CD4-positive, alpha-beta T cell treated with Interleukin-6 for 4 hours (primary cell): ENCODE results near the gene OR51S1.
"Not testable (repeated sequence)": the region's sequence is repeated elsewhere in the genome, so short reads cannot be mapped to it uniquely, and the experiment has no call there.

Experiments used
- DNase-seq: peaks from one replicate; pipeline ENCODE4 v3.0.0-alpha.2; 2020; ENCODE audit warnings: mixed read lengths

OR51S1 gene

GRCh38 chr11:4804280-4804679 lies 44.7 kb downstream of the OR51S1 start, which contains the start of gene OR52R1:
Gene OR52R1 (minus strand): TSS chr11:4804380. CDS start chr11:4804380, 0 bp downstream.
- no peak for DNase-seq

GRCh38 chr11:4801316-4801715 lies 47.7 kb downstream of the OR51S1 start:
- not testable (repeated sequence) for DNase-seq

GRCh38 chr11:4798427-4799183 lies 50.4 kb downstream of the OR51S1 start:
- DNase-seq = no peak
